ENCODE results near the gene PFKM.
"Not testable (repeated sequence)": the region's sequence is repeated elsewhere in the genome, so short reads cannot be mapped to it uniquely, and the experiment has no call there.

The PFKM gene

DNA sequence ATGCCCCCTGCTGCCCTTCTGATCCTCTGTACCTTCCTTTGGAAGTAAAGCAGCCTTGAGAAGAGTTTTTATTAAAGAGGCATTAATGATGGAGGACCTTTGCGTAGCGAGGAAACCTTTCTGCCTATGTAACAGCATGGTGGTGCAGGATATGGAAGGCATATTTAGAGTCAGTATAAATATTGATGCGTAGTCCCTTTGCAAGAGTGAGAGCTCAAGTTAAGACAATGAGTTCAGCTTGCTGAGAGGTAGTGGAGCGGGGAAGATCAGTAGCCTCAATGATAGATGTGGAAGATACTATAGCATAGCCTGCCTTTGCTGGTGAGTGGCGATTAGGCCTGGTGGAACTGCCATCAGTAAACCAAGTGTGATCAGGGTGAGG is 7.9 kb upstream of the PFKM start:
- DNase-seq (ENCODE audit: low spot score) = not testable (repeated sequence)

DNA sequence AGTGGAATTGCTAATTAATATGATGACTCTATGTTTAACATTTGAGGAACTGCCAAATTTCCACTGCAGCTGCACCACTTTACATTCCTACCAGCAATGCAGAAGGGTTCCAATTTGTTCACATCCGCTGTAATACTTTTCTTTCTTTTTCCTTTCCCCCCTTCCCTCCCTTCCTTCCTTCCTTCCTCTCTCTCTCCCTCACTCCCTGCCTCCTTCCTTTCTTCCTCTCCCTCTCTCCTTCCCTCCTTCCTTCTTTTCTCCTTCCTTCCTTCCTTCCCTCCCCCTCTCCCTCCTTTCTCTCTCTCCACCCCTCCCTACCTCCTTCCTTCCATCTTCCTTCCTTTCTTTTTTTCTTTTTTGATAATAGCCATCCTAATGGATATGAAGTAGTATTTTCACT is 3.2 kb upstream of the PFKM start:
- DNase-seq (ENCODE audit: low spot score) = no peak

DNA sequence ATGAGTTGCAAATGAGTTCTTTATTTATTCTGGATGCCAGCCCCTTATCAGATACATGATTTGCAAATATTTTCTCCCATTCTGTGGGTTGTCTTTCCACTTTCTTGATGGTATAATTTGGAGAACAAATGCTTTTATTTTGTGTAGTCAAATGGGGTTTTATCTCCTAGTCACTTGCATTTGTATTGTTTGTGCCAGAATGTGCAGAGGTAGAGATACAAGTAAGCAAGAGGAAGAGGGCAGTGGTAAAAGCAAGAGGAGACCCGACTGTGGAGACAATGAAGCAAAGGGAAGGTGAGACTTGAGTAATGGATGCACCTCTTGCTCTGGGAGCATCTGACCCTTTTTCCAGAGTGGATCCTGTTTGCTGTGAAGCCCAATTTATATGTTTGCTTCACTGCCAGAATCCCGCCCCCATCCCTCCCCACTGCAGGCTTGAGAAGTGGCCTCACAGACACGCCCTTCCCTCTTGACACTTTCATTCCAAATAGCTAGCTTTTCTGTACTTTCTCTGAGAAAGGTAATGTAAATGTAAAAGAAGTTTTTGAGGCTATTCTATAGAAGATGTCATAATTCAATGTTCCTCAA is 786 bp upstream of the PFKM start:
- DNase-seq (ENCODE audit: low spot score) = peak; percentile 31

DNA sequence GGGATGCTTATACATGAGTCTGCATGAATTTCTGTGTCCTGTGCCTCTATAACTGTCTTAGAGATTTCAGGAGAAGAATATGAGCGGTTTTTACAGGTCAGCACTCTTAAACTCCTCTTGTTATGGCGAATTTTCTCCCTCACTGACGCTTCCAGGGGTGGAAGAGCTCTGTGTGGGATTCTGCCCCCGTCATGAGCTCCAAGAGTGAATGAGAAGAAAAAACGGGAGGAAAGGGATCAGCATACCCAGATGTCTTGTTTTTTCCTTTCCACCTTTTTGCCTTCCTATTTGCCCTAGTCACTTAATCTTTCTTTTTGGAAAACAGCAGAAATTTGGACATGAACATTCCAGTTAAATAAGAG is 651 bp downstream of the PFKM start:
- DNase-seq (ENCODE audit: low spot score) = no peak

DNA sequence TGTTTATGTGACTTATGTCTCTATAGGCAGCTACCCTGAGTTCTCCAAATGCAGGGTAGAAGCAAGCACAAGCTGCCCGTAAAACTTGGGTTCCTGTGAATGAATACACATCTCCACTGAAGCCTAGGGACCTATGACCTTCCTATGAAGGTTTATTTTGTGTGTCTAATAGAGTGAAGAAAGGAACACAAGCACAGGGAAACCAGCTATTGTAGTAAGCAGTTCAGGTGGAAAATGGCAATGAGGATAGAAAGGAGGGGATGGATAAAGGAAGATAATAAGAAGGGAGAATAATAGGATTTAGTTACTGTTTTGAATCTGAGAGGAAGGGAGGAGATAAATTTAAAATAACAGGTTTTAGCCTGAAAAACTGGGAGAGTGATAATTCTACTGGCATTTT is 2.4 kb downstream of the PFKM start:
- DNase-seq (ENCODE audit: low spot score) = no peak

DNA sequence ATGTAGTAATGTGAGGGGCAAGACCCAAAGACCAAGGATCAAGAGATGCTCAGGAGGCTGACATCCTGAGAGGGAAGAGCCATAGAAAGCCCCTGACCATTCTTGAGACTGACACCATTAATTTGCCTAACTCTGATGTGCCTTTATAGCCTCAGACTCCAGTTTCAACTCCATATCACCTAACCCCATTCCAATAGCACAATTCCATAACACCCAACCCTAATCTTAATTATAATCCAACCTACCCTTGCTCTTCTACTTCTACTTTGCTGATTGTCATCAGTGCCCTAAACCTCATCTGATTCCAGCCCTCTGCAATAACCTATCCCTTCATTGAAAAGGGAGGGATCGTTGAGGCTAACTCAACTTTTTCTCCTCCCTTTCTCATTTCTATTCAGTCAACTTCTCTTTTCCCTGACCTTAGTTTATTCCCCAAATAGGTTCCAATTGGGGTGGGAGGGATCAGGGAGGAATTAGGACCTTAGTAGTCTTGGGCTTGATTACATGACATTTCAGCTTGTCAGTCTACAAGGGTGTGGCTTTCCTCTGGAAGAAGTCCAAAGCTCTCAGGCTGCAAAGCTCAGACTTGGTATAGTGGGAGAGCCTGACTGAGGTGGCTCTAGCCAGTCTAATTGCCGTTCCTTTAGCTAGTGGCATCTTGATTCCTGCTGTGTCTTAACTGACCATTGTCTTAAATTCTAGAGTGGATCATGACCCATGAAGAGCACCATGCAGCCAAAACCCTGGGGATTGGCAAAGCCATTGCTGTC is 3.1 kb downstream of the PFKM start:
- DNase-seq (ENCODE audit: low spot score) = peak; percentile 76

DNA sequence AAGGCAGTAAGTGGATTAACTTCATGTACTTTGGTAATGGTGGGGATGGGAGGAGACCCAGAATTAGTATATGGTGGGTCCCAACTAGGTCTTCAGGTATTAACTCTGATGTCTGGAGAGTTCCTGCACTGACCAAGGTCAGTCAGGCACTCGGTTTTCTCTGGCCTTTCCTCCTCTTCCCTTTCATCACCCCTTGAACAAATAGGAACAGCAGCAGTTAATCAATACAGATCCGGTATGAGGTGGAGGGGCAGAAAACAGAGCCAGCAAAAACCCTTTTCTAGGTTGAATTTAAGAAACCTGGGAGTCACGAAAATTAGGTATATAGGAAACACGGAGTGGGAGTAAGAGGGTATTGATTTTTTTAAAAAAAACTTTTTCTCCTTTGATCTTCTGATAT is 4.0 kb downstream of the PFKM start:
- DNase-seq (ENCODE audit: low spot score) = no peak

DNA sequence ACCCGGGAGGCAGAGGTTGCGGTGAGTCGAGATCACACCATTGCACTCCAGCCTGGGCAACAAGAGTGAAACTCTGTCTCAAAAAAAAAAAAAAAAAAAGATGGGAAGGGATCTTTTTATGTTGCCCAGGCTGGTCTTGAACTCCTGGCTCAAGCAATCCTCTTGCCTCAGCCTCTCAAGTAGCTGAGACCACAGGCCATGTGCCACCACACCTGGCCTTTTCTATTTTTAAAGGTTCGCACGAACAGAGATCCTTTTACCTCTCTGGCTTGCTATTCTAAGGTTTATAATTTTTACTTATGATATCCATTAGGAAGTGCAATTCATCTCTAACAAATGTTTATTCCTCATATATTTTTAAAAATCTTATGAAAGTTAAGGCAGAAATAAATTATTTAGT is 6.4 kb downstream of the PFKM start:
- DNase-seq (ENCODE audit: low spot score) = not testable (repeated sequence)

DNA sequence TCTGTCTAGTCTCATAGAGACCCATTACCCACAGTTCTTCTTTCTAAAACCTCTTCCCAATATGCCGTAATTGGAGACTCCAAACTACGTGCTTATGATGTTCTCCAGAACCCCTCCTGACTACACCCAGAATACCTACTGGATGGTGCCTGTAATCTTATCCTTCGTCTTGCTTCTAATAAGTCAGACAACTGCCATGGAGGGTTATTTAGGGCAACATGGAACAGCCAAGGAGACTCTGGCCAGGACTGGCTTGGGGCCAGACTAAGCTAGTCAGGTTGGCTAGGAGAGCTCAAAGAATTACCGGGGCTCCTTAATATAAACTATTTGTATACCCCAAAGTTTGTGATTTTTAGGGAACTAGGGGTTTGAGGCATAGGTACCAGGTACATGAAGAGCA is 6.8 kb downstream of the PFKM start:
- no peak for DNase-seq (ENCODE audit: low spot score)

DNA sequence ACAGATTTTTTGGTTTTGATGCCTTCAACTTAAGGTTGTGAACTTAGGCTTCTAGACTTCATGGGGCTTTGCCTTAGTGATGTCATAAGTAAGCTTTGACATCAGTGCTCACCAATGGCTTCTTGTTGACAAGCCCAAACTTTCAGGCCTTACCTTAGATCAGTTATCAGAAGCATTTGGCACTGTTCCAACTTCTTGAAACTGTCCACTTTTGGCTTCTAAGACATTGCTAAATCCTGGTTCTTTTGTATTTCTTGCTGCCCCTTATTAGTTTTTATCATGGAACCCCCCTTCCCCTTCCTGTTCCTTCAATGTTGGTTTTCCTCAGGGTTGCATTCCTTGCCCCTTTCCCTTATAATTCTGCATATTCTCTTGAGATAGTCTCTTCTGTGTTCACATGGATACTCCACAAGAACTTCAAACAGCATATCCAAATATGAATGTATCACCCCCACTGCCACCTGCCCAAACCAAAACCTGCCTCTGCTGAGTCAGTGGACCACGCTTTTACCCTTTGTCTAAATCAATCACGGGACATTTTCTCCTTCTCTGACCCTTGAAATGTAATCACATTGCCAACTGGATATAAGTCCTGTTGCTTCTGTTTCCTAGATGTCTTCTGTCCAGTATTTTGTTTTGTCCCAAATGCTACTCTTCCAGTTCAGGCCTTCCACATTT is 7.9 kb downstream of the PFKM start:
- peak; percentile 18 for DNase-seq (ENCODE audit: low spot score)

DNA sequence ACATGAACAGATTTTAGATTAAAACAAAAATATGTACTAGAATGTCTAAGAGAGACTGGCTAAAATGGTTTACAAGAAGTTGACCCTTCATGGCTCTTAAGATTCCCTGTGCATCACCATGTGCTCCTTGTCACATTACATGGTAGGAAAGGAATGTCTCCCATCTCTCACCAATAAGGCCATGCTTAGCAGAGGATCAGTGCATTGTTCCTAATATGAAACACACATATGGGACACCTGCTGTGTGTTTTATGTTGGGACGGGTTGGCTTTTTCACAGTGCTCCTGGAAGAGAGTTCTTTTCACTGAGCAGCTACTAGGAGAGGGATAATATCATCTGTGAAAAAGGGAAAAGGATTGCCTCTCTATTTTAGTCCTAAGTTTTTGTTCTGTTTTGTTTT is 9.6 kb downstream of the PFKM start:
- no peak for DNase-seq (ENCODE audit: low spot score)

DNA sequence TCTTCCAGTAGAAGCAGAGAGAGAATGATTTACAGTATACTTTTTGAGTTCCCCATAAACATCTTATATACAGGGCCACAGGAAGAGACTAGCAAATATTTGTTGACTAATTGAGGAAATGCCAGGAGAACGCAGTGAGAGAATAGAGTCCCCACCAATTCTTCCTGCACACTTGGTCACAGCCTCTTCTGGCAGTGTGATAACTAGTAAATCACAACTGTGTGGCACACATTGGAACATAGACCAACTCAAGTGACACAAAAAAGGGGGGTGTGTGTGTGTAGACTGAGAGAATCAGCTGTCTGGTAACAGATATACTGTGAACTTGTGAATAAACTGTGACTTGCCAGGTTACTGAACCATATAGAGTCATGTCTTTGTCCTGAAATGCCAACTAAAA is 10.2 kb downstream of the PFKM start:
- no peak for DNase-seq (ENCODE audit: low spot score)

DNA sequence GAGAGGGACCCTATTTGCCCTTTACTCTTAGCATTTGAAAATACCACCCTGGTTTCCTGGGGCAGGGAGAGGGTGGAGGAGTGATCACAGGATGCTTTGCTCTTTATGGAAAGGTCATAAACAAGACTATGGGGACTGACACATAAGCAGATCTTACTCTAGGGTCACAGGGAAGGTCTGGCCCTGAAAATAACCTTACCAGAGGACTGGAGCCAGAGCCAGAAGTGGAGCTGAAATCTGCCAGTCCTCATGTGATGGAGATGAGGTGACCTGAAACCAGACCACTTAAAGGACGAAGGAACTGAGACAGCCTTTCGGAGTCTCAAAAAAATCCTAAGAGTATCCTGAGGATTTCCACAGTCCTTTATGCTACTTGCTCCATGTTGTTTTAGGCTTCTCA is 12.4 kb downstream of the PFKM start:
- no peak for DNase-seq (ENCODE audit: low spot score)

DNA sequence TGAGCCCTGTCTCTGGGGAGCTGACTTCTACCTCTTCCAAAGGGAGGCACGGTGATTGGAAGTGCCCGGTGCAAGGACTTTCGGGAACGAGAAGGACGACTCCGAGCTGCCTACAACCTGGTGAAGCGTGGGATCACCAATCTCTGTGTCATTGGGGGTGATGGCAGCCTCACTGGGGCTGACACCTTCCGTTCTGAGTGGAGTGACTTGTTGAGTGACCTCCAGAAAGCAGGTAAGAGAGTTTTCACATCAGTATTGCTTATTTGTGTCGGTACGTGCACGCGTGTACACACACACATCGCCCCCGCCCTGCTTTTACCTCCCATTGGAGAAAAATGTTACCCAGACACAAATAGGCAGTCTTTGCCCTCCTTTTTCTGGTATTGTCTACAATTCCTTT is 13.7 kb downstream of the PFKM start:
- DNase-seq (ENCODE audit: low spot score) = no peak

DNA sequence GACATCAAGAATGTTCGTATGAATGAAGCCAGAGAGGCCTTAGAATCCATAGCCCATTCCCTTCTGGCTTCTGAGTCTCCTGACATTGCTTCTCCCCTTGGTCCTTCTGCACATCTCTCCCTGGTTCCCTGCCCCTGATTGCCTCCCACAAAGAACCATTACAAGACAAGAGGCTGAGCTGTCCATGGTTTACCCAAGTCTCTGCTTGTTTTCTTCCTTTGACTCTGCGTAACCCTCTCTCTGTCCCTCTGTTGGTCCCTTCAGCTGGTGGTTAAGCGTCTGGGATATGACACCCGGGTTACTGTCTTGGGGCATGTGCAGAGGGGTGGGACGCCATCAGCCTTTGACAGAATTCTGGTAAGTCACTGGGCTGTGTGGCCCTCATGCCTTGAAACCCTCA is 15.9 kb downstream of the PFKM start:
- DNase-seq (ENCODE audit: low spot score) = no peak

DNA sequence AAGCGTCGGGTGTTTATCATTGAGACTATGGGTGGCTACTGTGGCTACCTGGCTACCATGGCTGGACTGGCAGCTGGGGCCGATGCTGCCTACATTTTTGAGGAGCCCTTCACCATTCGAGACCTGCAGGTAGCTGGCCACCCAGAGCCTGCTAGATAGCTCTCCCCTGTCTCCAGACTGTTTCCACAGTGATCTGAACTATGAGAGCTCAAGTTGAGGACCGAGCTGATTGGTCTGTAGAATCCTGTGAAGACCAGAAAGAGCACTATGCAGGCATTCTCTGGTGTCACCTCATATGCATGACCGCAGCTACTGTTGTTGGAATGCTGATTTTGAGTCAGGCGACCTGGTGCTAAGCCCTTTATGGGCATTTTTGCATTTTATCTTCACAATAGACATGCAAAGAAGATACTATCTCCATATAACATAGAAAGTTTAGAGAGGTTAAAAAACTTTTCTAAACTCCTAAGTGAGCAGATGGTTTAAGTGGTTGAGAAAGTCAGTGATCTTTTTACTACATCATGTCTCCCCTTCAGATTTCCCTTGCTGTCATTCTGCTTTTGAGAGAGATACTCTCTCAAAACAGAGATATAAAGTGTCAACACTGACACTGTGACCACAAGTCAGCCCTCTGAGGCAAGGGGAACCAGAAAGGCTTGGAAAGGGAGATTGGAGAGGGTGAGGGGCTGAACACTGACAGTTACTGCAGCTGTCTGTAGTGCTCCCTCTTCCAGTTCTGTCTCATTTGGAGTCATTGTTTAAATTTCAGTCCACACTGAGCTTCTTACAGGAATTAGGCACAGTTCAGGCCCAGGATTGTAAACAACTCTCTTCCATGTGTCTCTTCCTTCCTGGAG is 23.9 kb downstream of the PFKM start:
- DNase-seq (ENCODE audit: low spot score) = no peak

DNA sequence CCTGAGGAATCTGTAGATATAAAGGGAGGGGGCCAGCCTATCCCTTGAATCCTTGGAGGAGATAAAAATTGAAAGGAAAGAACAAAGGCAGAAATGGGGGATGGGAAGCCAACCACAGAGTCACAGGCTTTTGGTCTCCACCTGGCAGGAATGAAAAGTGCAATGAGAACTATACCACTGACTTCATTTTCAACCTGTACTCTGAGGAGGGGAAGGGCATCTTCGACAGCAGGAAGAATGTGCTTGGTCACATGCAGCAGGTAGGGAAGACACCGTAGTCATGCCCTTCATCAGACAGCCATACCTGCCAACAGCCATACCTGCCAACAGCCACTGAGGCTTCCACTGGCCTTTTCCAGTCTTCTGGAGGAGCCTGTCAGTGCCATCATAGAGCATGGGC is 24.7 kb downstream of the PFKM start:
- no peak for DNase-seq (ENCODE audit: low spot score)

DNA sequence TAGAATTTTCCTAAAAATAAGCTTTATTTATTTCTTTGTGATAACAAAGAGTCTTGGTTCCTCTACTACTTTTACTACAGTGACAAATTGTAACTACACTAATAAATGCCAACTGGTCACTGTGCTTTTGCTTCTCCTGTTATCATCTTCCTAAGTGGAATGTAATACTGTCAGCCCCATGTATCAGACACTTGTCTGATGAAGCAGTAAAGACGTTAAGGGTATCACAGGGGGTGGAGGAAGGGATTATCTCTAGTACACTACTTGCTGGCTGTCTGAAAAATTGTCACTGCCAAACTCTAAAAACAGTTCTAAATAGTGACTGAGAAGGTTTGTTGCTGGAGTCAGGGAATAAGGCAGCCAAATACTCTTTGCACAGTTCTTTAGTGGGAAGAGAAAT is 26.8 kb downstream of the PFKM start:
- DNase-seq (ENCODE audit: low spot score) = peak; percentile 24

DNA sequence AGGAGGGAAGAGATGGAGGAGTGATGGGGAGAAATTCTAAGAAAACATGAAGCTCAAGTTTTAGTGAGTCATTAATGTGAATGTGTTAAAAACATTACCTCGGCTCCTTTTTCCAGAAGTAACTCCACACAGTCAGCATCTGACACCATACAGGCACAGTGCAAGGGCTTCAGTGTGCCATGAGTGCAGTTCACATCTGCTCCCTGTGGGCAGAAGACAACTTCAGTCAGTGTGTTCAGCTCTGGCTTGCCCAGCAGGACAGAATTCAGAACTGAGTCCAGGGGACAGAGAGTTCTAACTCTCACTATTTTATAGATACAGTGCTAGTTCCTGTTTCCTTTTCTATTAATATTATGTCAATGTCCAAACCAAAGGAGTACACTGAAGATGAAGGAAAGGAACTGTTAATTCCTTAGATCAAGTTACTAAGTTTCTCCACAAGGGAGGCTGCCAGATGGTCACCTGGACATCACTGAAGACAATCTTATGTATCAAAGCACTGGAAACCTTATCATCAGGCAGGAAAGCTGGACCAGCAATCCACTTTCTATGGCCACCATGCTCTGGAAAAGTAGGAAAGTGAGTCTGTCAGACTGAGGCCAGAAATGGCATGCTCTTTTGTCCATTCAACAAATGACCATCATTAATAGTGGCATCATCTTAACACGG is 32.1 kb downstream of the PFKM start:
- no peak for DNase-seq (ENCODE audit: low spot score)

DNA sequence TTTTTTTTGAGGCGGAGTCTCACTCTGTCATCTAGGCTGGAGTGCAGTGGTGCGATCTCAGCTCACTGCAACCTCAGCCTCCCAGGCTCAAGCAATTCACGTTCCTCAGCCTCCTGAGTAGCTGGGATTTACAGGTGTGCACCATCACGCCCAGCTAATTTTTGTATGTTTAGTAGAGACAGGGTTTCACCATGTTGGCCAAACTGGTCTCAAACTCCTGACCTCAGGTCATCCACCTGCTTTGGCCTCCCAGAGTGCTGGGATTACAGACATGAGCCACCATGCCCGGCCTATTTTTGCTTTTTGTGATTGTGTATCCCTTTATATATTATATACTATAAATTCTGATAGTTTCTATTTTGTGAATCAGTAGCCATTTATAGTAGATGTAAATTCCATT is 36.6 kb downstream of the PFKM start:
- DNase-seq (ENCODE audit: low spot score) = not testable (repeated sequence)

DNA sequence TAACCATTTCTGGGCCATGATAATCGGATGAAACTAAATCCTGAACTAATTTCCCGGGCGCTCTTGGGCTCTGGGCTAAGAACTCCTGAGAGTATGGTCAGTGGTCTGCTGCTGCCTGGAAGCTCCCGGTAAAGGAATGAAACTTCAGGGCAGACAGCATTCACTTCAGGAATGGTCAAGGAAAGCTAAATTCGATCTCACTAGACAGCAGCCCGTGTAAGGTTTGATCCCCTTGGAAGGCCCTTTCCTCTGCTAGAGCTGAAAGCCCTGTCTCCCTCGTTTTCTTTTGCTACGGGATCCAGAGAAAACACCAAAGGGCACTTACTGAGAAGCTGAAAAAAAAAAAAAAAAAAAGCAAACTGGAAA is 37.5 kb downstream of the PFKM start:
- no peak for DNase-seq (ENCODE audit: low spot score)
